Spleen (tissue), 10 donors: ENCODE measurements around the gene ENGASE. TPM values are rescaled to one million over a fixed set of nuclear protein-coding genes. Genes with fewer than 3 reads are reported as not detected.

Experiments
- polyA plus RNA-seq, 3 donors: library from polyadenylated mRNA; stranded (reverse); fragments of 200-250 nt; gene quantifications; one replicate each; pipeline ENCODE4 v1.2.1, GENCODE V29; 2013
- total RNA-seq, 7 donors: library from RNA; depleted of rRNA in 3 of 7; stranded (reverse); fragments of >200 nt in 3 of 7; fragmentation: NEBNext Ultra II Directional in 4 of 7; extraction: Animal tissue kit (Norgen Biotek cat#: 25700) in 4 of 7; gene quantifications; one replicate each; pipeline versions ENCODE4 v1.1.0 to v1.2.1, GENCODE V29; 2016 to 2021
- donor health status: healthy with polysubstance abuse.
- donor health status: DM: no; HTN: no; CAD: no; lungs with moderate emphysema.
- donor health status: DM: no; HTN: no; CAD: no.
- donor health status: Bipolar disorder and iron deficiency.
- donor health status: healthy.
- donor health status: DM: no; HTN: no; CAD: no.
- donor health status: DM: yes; HTN: yes; CAD: no.

The ENGASE gene
- total and polyA plus RNA-seq, 10 donors = 25.0 to 148 (median 93.2) TPM

Other genes with a start within 250 kb of the ENGASE start
- 10 to 100 TPM; 38.0 to 95.0 (median 60.1) TPM for gene USP36, start 234.0 kb upstream of the ENGASE start, total RNA-seq
- gene USP36, start 234.0 kb upstream of the ENGASE start, polyA plus RNA-seq = 10 to 100 TPM; 13.4 to 26.1 (median 25.0) TPM
- gene CEP295NL, start 171.6 kb upstream of the ENGASE start, total RNA-seq = 10 to 100 TPM in 3 of 7 donors, 1 to 10 TPM in 4; 5.7 to 19.3 (median 9.9) TPM
- 1 to 10 TPM in 1 of 3 donors, under 1 TPM in 2; 0.03 to 3.0 (median 0.09) TPM for gene CEP295NL, start 171.6 kb upstream of the ENGASE start, polyA plus RNA-seq
- gene TIMP2, start 149.4 kb upstream of the ENGASE start, total RNA-seq = 100 to 1,000 TPM; 164 to 333 (median 198) TPM
- 10 to 100 TPM; 16.3 to 42.2 (median 26.9) TPM for gene TIMP2, start 149.4 kb upstream of the ENGASE start, polyA plus RNA-seq
- gene LGALS3BP, start 94.9 kb upstream of the ENGASE start, total RNA-seq = 100 to 1,000 TPM in 5 of 7 donors, 10 to 100 TPM in 2; 85.7 to 188 (median 108) TPM
- 10 to 100 TPM; 33.6 to 58.7 (median 38.3) TPM for gene LGALS3BP, start 94.9 kb upstream of the ENGASE start, polyA plus RNA-seq
- gene CANT1, start 65.1 kb upstream of the ENGASE start, total RNA-seq = 10 to 100 TPM; 48.1 to 76.6 (median 61.2) TPM
- gene CANT1, start 65.1 kb upstream of the ENGASE start, polyA plus RNA-seq = 10 to 100 TPM; 11.2 to 22.1 (median 12.3) TPM
- gene C1QTNF1, start 50.7 kb upstream of the ENGASE start, total RNA-seq = 100 to 1,000 TPM in 1 of 7 donors, 10 to 100 TPM in 6; 26.5 to 101 (median 69.9) TPM
- 10 to 100 TPM; 14.7 to 29.1 (median 25.3) TPM for gene C1QTNF1, start 50.7 kb upstream of the ENGASE start, polyA plus RNA-seq